Neural progenitor cell (in vitro differentiated cells): ENCODE measurements around the gene CEBPB.

Experiments used
- EZH2 ChIP-seq: fragments of 200-600 bp; sonication (generic); IDR thresholded peaks from 2 replicates; pipeline ENCODE4 v1.6.1; 2017; ENCODE audit warnings: antibody characterized with exemption, mild to moderate bottlenecking, moderate library complexity
- EZH2phosphoT487 ChIP-seq: fragments of 200-600 bp; sonication (generic); IDR thresholded peaks from 2 replicates; pipeline ENCODE4 v1.6.1; 2017; ENCODE audit warnings: antibody characterized with exemption
- TF ChIP-seq, protein P1 (sequence below): fragments of 200-600 bp; sonication (generic); IDR thresholded peaks from 2 replicates; pipeline ENCODE4 v1.5.1; 2017; ENCODE audit warnings: antibody characterized with exemption, mild to moderate bottlenecking

DNA sequence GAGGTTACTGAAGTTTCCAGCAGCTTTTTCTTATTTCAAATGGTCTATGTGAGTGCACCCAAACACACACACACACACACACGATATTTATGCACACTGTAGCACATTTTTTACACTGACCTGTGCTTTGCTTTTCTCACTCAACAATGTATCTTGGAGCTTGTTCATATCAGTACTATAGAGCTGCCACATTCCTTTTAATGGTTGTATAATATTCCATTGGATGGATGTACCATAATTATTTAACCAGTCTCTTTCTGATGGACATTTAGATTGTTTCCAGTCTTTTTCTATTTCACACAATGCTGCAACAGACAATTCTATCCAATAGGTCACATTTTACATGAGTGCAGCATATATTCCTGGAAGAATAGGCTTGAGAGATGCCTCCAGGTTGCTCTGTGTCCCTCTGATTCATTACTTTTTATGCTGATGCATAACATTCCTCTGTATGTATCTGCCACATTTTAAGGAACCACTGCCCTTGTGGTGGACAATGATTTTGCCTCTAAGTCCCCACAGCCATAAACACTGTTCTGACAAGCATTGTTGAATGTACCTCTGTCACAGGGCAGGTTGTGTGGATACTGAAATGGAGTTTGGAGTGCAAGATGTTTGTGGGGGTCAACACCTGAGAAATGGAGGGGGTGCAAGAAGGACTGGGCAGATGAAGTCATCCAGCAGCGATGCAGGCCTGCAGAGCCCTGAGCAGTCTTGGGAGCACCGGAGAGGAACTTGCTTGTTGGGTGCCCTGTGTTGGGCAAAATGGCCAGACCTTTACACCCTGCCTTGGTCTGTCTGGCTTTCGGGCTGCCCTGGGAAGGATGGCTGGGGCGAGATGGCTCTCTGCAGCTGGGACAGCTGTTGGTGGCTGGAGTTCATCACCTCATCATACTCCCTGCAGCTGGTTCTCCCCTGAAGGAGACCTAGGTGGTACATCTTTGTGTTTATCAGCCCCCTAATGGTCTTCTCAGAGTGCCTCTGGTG lies 13.6 kb downstream of the CEBPB start:
- TF ChIP-seq EZH2, result no peak
- TF ChIP-seq, protein P1, sequence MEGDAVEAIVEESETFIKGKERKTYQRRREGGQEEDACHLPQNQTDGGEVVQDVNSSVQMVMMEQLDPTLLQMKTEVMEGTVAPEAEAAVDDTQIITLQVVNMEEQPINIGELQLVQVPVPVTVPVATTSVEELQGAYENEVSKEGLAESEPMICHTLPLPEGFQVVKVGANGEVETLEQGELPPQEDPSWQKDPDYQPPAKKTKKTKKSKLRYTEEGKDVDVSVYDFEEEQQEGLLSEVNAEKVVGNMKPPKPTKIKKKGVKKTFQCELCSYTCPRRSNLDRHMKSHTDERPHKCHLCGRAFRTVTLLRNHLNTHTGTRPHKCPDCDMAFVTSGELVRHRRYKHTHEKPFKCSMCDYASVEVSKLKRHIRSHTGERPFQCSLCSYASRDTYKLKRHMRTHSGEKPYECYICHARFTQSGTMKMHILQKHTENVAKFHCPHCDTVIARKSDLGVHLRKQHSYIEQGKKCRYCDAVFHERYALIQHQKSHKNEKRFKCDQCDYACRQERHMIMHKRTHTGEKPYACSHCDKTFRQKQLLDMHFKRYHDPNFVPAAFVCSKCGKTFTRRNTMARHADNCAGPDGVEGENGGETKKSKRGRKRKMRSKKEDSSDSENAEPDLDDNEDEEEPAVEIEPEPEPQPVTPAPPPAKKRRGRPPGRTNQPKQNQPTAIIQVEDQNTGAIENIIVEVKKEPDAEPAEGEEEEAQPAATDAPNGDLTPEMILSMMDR, result no peak
- no peak for TF ChIP-seq EZH2phosphoT487
